Activated CD8-positive, alpha-beta memory T cell treated with anti-CD3 and anti-CD28 coated beads for 24 hours (primary cell): Measurements from ENCODE around the gene GPR89B.
"Not testable (repeated sequence)": the region's sequence is repeated elsewhere in the genome, so short reads cannot be mapped to it uniquely, and the experiment has no call there.

ENCODE experiments used
- DNase-seq: peaks from one replicate; pipeline ENCODE4 v3.0.0-alpha.2; 2020

The GPR89B gene

GRCh38 chr1:147928236-147929132, at the start of gene GPR89B:
Gene GPR89B, plus strand, starts transcription at chr1:147928420. Its CDS starts 117 bp downstream, at chr1:147928537.
- peak; percentile 94 for DNase-seq

GRCh38 chr1:147879911-147880310, 48.3 kb upstream of the GPR89B start:
- no peak for DNase-seq

GRCh38 chr1:147882535-147882934, 45.7 kb upstream of the GPR89B start:
- no peak for DNase-seq

- DNase-seq: peak; percentile 83
Observed at GRCh38 chr1:147890177-147890790, 37.9 kb upstream of the GPR89B start.

GRCh38 chr1:147891088-147891487, 37.1 kb upstream of the GPR89B start:
- DNase-seq: no peak

- no peak for DNase-seq
Observed at GRCh38 chr1:147892216-147892615, 36.0 kb upstream of the GPR89B start.

- DNase-seq: no peak
Observed at GRCh38 chr1:147892731-147893214, 35.4 kb upstream of the GPR89B start.

GRCh38 chr1:147895123-147895522, 33.1 kb upstream of the GPR89B start:
- DNase-seq: no peak

- DNase-seq: no peak
Observed at GRCh38 chr1:147897029-147897752, 31.0 kb upstream of the GPR89B start.

- DNase-seq: no peak
Observed at GRCh38 chr1:147897789-147898188, 30.4 kb upstream of the GPR89B start.

GRCh38 chr1:147902253-147902845, 25.9 kb upstream of the GPR89B start, which contains the start of gene GJA8:
Gene GJA8, plus strand, starts transcription at chr1:147902795. Its CDS starts 5,161 bp downstream, at chr1:147907956.
- DNase-seq: no peak

GRCh38 chr1:147904726-147905125, 23.5 kb upstream of the GPR89B start:
- no peak for DNase-seq

GRCh38 chr1:147907786-147908509, 20.3 kb upstream of the GPR89B start:
- no peak for DNase-seq

GRCh38 chr1:147912553-147912952, 15.7 kb upstream of the GPR89B start:
- no peak for DNase-seq

- no peak for DNase-seq
Observed at GRCh38 chr1:147913362-147913942, 14.8 kb upstream of the GPR89B start.

- no peak for DNase-seq
Observed at GRCh38 chr1:147919896-147920295, 8.3 kb upstream of the GPR89B start.

- DNase-seq: no peak
Observed at GRCh38 chr1:147924813-147925212, 3.4 kb upstream of the GPR89B start.

GRCh38 chr1:147927215-147927614, 1.0 kb upstream of the GPR89B start:
- not testable (repeated sequence) for DNase-seq

- not testable (repeated sequence) for DNase-seq
Observed at GRCh38 chr1:147927689-147928088, 531 bp upstream of the GPR89B start.

GRCh38 chr1:147931137-147931536, 2.9 kb downstream of the GPR89B start:
- DNase-seq: not testable (repeated sequence)

GRCh38 chr1:147935296-147935695, 7.1 kb downstream of the GPR89B start:
- not testable (repeated sequence) for DNase-seq

GRCh38 chr1:147940456-147940855, 12.2 kb downstream of the GPR89B start:
- not testable (repeated sequence) for DNase-seq
